Measurements from ENCODE around the gene TMEM236. TPM values are rescaled to one million over a fixed set of nuclear protein-coding genes. Genes with fewer than 3 reads are reported as not detected.
A peak's percentile ranks its signal among the peaks of the same experiment; 100 is the strongest.

Gene TMEM236
- total and polyA plus RNA-seq, 2 of the 4 experiments (the other 2 are of a cell fraction): not detected

DNA sequence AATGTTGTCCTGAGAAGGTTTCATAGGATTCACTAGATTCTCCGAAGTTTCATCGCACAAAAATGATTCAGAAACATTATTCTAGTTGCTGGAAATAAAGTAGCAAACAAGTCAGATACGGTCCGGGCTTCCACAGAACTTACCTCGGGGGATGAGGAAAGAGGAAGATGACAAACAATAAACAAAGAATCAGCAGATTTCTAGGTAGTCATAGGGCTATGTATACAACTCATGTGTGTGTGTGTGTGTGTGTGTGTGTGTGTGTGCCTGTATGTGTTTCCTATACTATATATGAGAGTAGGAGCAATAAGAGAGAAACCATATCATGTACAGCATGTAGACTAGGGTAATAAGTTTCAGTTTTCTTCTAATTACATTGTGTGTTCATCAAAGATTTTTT lies 16.5 kb downstream of the TMEM236 start:
- DNase-seq (no peak), ATAC-seq (ENCODE audit: low read depth) (no peak)
- TF ChIP-seq POLR2A (IDR thresholded peaks at IDR 0.05; ENCODE audit: low read depth, low read length): no peak
- no peak for TF ChIP-seq MAZ (IDR thresholded peaks at IDR 0.05; ENCODE audit: borderline replicate concordance, low read depth, low read length)
- TF ChIP-seq MXI1 (IDR thresholded peaks at IDR 0.05; ENCODE audit: borderline replicate concordance, low read depth, low read length): no peak
- TF ChIP-seq CHD1 (IDR thresholded peaks at IDR 0.05; ENCODE audit: low read depth, low read length): no peak
- TF ChIP-seq RCOR1 (IDR thresholded peaks at IDR 0.05; ENCODE audit: insufficient replicate concordance, low read length): no peak
- TF ChIP-seq, protein P1, sequence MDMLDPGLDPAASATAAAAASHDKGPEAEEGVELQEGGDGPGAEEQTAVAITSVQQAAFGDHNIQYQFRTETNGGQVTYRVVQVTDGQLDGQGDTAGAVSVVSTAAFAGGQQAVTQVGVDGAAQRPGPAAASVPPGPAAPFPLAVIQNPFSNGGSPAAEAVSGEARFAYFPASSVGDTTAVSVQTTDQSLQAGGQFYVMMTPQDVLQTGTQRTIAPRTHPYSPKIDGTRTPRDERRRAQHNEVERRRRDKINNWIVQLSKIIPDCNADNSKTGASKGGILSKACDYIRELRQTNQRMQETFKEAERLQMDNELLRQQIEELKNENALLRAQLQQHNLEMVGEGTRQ (IDR thresholded peaks at IDR 0.05; ENCODE audit: low read depth, low read length): no peak
- TF ChIP-seq NFE2L2 (IDR thresholded peaks at IDR 0.05; ENCODE audit: low read depth, low read length): no peak
- Histone ChIP-seq H3K4ac (ENCODE audit: low read depth, low read length) (no peak overlapping the region), H4K20me1 (ENCODE audit: insufficient read depth, low read length) (no peaks in the 10 kb centered on the region), H3K79me1 (ENCODE audit: low read depth in 1 of 2, low read length in 2 of 2) (no peaks in the 10 kb centered on the region), H2BK15ac (ENCODE audit: low read depth, low read length) (no peak overlapping the region), H3K27me3 (ENCODE audit: control insufficient read depth, insufficient read depth, low read length) (peaks cover 2% of the 10 kb centered on the region), H3K9ac (ENCODE audit: low read depth, low read length) (no peak overlapping the region), H4K91ac (ENCODE audit: insufficient read depth, low read depth, low read length) (no peak overlapping the region), H3K4me3 (ENCODE audit: insufficient read depth, low read depth, low read length) (no peak overlapping the region), H3K23ac (ENCODE audit: low read depth, low read length) (no peak overlapping the region), H4K8ac (ENCODE audit: low read depth in 2 of 2, low read length in 2 of 2) (no peak overlapping the region), H2BK20ac (ENCODE audit: low read depth, low read length) (no peak overlapping the region), H3K9me3 (ENCODE audit: control insufficient read depth, insufficient read depth, low read length) (peaks cover 3% of the 10 kb centered on the region; the same call in 1 of the 2 replicates), H3K27ac (ENCODE audit: insufficient read depth, low read length) (no peak overlapping the region), H3K56ac (ENCODE audit: extremely low read depth, insufficient read depth, low read length) (no peak overlapping the region), H3K4me1 (ENCODE audit: control insufficient read depth, insufficient read depth, low read length) (no peaks in the 10 kb centered on the region), H2AK9ac (replicated peaks; ENCODE audit: low read depth, low read length, poor library complexity) (no peak overlapping the region), H2AK5ac (ENCODE audit: low read depth, low read length) (no peak overlapping the region), H2BK5ac (ENCODE audit: low read depth, low read length, poor library complexity, severe bottlenecking) (peak overlapping the region; percentile 54), H3K18ac (ENCODE audit: low read depth, low read length) (no peak overlapping the region), H3K14ac (replicated peaks; ENCODE audit: low read depth, low read length) (0 out of 2 replicates have a peak overlapping the region, but pooled peaks have one; percentile 5), H2AFZ (replicated peaks; ENCODE audit: low read length, poor library complexity) (no peak overlapping the region), H3K36me3 (ENCODE audit: control insufficient read depth, insufficient read depth, low read length) (no peaks in the 10 kb centered on the region), H2BK120ac (ENCODE audit: low read depth, low read length) (no peak overlapping the region), H3K9me1 (ENCODE audit: insufficient read depth, low read length) (no peaks in the 10 kb centered on the region), H4K5ac (ENCODE audit: low read depth, low read length) (no peak overlapping the region), H3K4me2 (ENCODE audit: low read depth, low read length) (no peak overlapping the region)
- in situ Hi-C loops (cut with MboI; ENCODE audit: low sequenced_read_pairs) (no loop called here), dilution Hi-C loops (cut with HindIII; ENCODE audit: low sequenced_read_pairs, unreplicated experiment) (no loop called here), intact Hi-C loops (cut with micrococcal nuclease) (no loop called here)
- POLR2A ChIA-PET (ENCODE audit: unreplicated experiment): no interaction called here
- no TSS peak for BruUV-seq (replicated peaks)
- WGBS, 2 experiments (ENCODE audit: extremely low coverage in 2 of 2, insufficient read length in 1 of 2): no CpG with 5 or more reads among the region's 5 CpGs
- CTCF ChIA-PET: no interaction called here
